ENCODE measurements around the gene SEC16A.

DNA sequence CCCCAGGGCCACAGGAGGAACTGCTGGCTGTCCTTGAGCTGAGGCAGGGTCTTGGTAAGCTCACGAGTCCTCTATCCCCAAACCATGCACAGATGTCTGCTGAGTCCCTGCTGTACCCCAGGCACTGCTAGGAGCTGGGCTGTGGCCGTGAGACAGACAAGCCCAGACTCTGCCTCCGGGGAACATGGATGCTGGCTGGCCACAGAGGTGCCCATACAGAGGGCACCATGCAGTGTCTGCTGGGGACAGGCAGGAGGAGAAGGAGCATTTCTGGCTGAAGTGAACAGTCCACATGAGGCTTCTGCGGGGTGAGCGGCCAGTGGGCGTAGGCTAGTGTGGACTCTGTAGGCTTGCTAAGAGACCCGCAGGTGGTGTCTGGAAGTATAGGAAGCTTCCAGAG lies 4.8 kb upstream of the SEC16A start:
- TF ChIP-seq, protein P1, sequence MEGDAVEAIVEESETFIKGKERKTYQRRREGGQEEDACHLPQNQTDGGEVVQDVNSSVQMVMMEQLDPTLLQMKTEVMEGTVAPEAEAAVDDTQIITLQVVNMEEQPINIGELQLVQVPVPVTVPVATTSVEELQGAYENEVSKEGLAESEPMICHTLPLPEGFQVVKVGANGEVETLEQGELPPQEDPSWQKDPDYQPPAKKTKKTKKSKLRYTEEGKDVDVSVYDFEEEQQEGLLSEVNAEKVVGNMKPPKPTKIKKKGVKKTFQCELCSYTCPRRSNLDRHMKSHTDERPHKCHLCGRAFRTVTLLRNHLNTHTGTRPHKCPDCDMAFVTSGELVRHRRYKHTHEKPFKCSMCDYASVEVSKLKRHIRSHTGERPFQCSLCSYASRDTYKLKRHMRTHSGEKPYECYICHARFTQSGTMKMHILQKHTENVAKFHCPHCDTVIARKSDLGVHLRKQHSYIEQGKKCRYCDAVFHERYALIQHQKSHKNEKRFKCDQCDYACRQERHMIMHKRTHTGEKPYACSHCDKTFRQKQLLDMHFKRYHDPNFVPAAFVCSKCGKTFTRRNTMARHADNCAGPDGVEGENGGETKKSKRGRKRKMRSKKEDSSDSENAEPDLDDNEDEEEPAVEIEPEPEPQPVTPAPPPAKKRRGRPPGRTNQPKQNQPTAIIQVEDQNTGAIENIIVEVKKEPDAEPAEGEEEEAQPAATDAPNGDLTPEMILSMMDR (IDR thresholded peaks at IDR 0.05) = no peak
- TF ChIP-seq POLR2A (IDR thresholded peaks at IDR 0.05) (no peak), POLR2AphosphoS5 (IDR thresholded peaks at IDR 0.05) (no peak)
